HL-60 (cell line): Measurements from ENCODE around the gene ADAMTS14.

Source experiments
- DNase-seq, 2 experiments: peaks; one replicate each; pipeline ENCODE4 v3.0.0-alpha.2; 2010 to 2020; ENCODE audit warnings: low read depth in 1 of 2, low spot score in 1 of 2
- H3K27ac ChIP-seq: fragments of 250-450 bp; sonication (Bioruptor Pico); replicated peaks from 2 replicates; pipeline ENCODE4 v1.5.1; 2020; ENCODE audit warnings: mild to moderate bottlenecking, moderate library complexity
- H3K27me3 ChIP-seq: fragments of 250-450 bp; sonication (Bioruptor Pico); 2 replicates; pipeline ENCODE4 v1.5.1; 2021; ENCODE audit warnings: mild to moderate bottlenecking, moderate library complexity; ENCODE audit not compliant: insufficient read depth, poor library complexity, severe bottlenecking
- H3K4me3 ChIP-seq: replicated peaks from 2 replicates; pipeline ENCODE4 v1.5.1; 2011; ENCODE audit warnings: mild to moderate bottlenecking, control low read depth, low read length; ENCODE audit not compliant: insufficient read depth
- CTCF ChIP-seq: IDR thresholded peaks from one replicate; pipeline ENCODE4 v1.5.1; 2011; ENCODE audit warnings: low read length, control low read depth, inconsistent platforms; ENCODE audit not compliant: insufficient read depth
- GABPA ChIP-seq: IDR thresholded peaks from 2 replicates; pipeline ENCODE4 v1.6.1; 2012; ENCODE audit warnings: low read depth
- POLR2AphosphoS5 ChIP-seq: IDR thresholded peaks from 2 replicates; pipeline ENCODE4 v1.6.1; 2012; ENCODE audit warnings: low read depth
- REST ChIP-seq: IDR thresholded peaks from 2 replicates; pipeline ENCODE4 v1.6.1; 2012; ENCODE audit warnings: low read depth; ENCODE audit not compliant: insufficient replicate concordance
- SPI1 ChIP-seq: IDR thresholded peaks from 2 replicates; pipeline ENCODE4 v1.6.1; 2012; ENCODE audit warnings: low read depth, mild to moderate bottlenecking, borderline replicate concordance

ADAMTS14 gene

DNA sequence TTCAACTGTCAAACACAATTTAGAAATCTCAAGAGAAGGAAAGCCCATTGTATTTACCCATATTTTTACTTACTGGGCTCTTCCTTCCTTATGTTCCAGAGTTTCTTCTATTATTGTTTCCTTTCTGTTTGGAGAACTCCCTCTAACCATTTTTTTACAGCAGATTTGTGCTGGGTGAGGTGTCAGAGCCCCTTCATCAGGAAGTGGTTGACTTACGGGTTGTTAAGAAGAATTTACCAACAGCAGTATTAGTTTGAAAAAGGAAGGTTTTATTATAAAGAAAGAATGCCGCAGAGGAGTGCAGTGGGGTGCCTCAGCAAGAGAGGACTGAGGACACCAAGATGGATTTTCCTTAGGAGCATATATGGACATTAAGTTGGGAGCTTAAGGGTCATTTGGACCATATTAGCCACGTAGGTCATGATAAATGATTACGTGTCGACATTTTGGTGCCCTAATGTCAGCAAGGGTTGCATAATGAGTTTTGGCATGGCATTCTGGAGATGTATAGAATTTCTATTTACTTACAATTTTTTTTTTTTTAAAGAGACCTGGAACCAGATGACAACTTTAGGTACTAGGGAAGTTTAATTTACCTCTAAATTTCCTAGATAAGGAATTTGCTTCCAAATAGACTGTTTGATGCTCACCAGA, 119.2 kb downstream of the ADAMTS14 start:
- no peak for TF ChIP-seq REST
- no peak for TF ChIP-seq GABPA
- no peak for TF ChIP-seq POLR2AphosphoS5
- no peak for TF ChIP-seq SPI1
- TF ChIP-seq CTCF: no peak
- no peak overlapping the region for H3K4me3 ChIP-seq
- DNase-seq: no peak
- H3K27ac ChIP-seq: no peak overlapping the region
- H3K27me3 ChIP-seq: no peaks in the 10 kb centered on the region

- H3K27ac ChIP-seq: no peak overlapping the region
- no peaks in the 10 kb centered on the region for H3K27me3 ChIP-seq
- H3K4me3 ChIP-seq: no peak overlapping the region
- DNase-seq: no peak
- no peak for TF ChIP-seq REST
- no peak for TF ChIP-seq CTCF
Measured at GRCh38 chr10:70795613-70796012, 123.3 kb downstream of the ADAMTS14 start.

DNA sequence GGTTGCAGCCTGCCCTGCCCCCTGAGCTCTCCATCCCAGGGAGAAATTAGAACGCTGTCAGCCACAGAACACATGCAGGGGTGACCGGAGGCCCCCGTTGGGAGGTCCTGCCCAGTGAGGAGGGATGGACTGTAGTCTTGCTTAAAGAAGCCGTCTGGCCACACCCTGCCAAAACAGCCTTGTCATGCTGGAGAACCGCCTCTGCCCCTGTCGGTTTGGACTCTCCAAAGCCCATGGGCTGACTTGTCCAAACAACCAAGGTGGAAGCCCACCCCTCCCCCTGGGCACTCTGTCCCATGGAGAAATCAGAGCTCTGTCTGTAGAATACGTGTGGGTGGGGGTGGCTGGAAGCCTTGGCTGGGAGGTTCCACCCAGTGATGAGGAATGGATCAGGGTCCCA, 125.5 kb downstream of the ADAMTS14 start:
- DNase-seq: no peak
- no peak overlapping the region for H3K4me3 ChIP-seq
- TF ChIP-seq SPI1: no peak
- no peak for TF ChIP-seq GABPA
- TF ChIP-seq POLR2AphosphoS5: no peak
- no peak for TF ChIP-seq REST
- no peak for TF ChIP-seq CTCF

More for the DNA sequence above, 125.5 kb downstream of the ADAMTS14 start:
- Histone ChIP-seq H3K27me3 (no peaks in the 10 kb centered on the region), H3K27ac (no peak overlapping the region)
